ENCODE data around the gene PGBD5. TPM values are rescaled to one million over a fixed set of nuclear protein-coding genes. Genes with fewer than 3 reads are reported as not detected.

The PGBD5 gene
- total RNA-seq, 1 donor, result not detected

- no peak for TF ChIP-seq CTCF (IDR thresholded peaks at IDR 0.05; ENCODE audit: insufficient read depth, low read length)
- DNase-seq (ENCODE audit: low read depth), result no peak
- H3K4me3 ChIP-seq (ENCODE audit: low read depth, low read length), result no peak overlapping the region
These were observed 1.2 kb upstream of the PGBD5 start for GRCh38 chr1:230427094-230427876.

GRCh38 chr1:230425252-230426091 is 660 bp downstream of the PGBD5 start:
- TF ChIP-seq CTCF (IDR thresholded peaks at IDR 0.05; ENCODE audit: insufficient read depth, low read length), result no peak
- no peak overlapping the region for H3K4me3 ChIP-seq (ENCODE audit: low read depth, low read length)
- no peak for DNase-seq (ENCODE audit: low read depth)

DNA sequence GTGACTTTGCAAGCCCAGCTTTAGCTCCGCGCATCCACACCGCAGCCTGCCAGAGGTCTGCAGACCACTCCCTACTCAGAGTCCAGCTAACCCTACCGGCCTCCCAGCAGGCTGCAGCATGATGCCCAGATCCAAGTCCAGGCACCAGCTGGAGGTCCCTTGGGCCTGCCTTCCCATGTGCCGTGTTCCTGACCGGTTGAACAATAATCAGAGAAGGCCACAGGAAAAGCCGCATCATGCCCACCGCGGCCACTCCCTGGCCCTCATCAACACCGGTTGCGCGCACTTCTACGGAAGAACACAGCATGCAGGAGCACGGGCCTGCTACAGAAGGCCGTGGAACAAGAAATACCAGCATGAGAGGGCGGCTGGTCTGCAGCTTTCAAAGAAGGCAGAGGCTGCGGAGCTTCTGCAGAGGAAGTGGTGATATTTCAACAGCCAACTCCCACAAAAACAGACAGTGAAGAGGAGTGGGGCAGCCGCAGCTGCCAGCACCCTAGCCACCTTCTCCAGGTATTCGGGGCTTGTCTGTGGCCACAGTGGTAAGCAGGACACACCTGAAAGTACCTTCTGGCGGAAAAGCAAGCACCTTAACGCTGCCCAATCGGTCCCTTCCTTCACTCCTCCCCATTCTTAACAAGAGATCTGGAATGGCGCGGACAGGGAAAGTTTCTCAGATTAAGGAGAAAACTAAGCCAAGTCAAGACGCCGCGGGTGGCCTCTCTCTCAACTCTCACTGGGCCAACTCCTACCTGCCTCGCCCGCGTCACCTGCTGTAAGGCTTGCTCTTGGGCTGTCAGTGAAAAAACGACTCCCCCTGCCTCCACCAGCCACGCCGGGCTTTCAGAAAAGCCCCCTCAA is 1.5 kb downstream of the PGBD5 start:
- TF ChIP-seq CTCF (IDR thresholded peaks at IDR 0.05; ENCODE audit: insufficient read depth, low read length), result no peak
- no peak for DNase-seq (ENCODE audit: low read depth)
- H3K4me3 ChIP-seq (ENCODE audit: low read depth, low read length), result no peak overlapping the region

GRCh38 chr1:230423951-230424350 is 2.2 kb downstream of the PGBD5 start:
- no peak for DNase-seq (ENCODE audit: low read depth)
- no peak for TF ChIP-seq CTCF (IDR thresholded peaks at IDR 0.05; ENCODE audit: insufficient read depth, low read length)
- no peak overlapping the region for H3K4me3 ChIP-seq (ENCODE audit: low read depth, low read length)

GRCh38 chr1:230423261-230423660 is 2.9 kb downstream of the PGBD5 start:
- H3K4me3 ChIP-seq (ENCODE audit: low read depth, low read length), result no peak overlapping the region
- DNase-seq (ENCODE audit: low read depth), result no peak
- TF ChIP-seq CTCF (IDR thresholded peaks at IDR 0.05; ENCODE audit: insufficient read depth, low read length), result no peak

- no peak overlapping the region for H3K4me3 ChIP-seq (ENCODE audit: low read depth, low read length)
- no peak for DNase-seq (ENCODE audit: low read depth)
- TF ChIP-seq CTCF (IDR thresholded peaks at IDR 0.05; ENCODE audit: insufficient read depth, low read length), result no peak
These were observed 3.7 kb downstream of the PGBD5 start for GRCh38 chr1:230422221-230422981.

Data from fibroblast of the aortic adventitia (primary cell).